ENCODE results near the gene WDR76.

WDR76 gene

GRCh38 chr15:43915631-43916325, 89.0 kb downstream of the WDR76 start:
- no peak for FAIRE-seq

DNA sequence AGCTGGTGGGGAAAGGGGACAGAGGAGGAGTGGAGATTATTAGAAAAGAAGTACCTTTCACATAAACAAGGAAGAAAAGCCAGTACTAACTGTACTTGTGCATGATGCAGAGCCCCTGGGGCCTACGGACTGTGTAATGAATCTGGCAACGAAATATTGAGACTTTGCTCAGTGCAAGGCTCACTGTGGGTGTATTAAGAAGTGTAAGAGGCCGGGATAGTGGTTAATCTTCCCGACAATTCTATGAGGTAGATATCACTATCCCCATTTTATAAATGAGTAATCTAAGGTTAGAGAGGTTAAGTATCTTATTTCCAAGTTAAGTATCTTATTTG, 89.5 kb downstream of the WDR76 start:
- no peak for FAIRE-seq
